Fibroblast of lung (primary cell): ENCODE results near the gene MSI2. TPM values are rescaled to one million over a fixed set of nuclear protein-coding genes. Genes with fewer than 3 reads are reported as not detected.

Experiments
- DNase-seq, 2 donors: peaks; one replicate each; pipeline versions ENCODE4 v3.0.0 to v3.0.0-alpha.2; 2010; ENCODE audit warnings: low read depth in 2 of 2
- H2AFZ ChIP-seq: 2 replicates; pipeline ENCODE4 v1.5.1; 2012; ENCODE audit warnings: low read length, control low read depth, inconsistent platforms
- H3K27ac ChIP-seq: 2 replicates; pipeline ENCODE4 v1.5.1; 2011; ENCODE audit warnings: low read length, control low read depth; ENCODE audit not compliant: insufficient read depth
- H3K27me3 ChIP-seq: 2 replicates; pipeline ENCODE4 v1.5.1; 2011; ENCODE audit warnings: mild to moderate bottlenecking, low read length; ENCODE audit not compliant: control insufficient read depth, insufficient read depth
- H3K36me3 ChIP-seq: 2 replicates; pipeline ENCODE4 v1.5.1; 2011; ENCODE audit warnings: low read length; ENCODE audit not compliant: control insufficient read depth, insufficient read depth
- H3K4me1 ChIP-seq: 2 replicates; pipeline ENCODE4 v1.5.1; 2011; ENCODE audit warnings: low read length; ENCODE audit not compliant: control insufficient read depth, insufficient read depth; ENCODE audit errors: extremely low read depth
- H3K4me2 ChIP-seq: 2 replicates; pipeline ENCODE4 v1.5.1; 2011; ENCODE audit warnings: low read length, control low read depth; ENCODE audit not compliant: insufficient read depth; ENCODE audit errors: extremely low read depth
- H3K4me3 ChIP-seq, 4 experiments: fragments of 200-600 bp in 1 of 4; sonication (generic) in 1 of 4; replicated peaks in 1 of 4; 2 replicates each; pipeline ENCODE4 v1.5.1; 2011 to 2016; ENCODE audit warnings: low read length in 4 of 4, low read depth in 3 of 4, mild to moderate bottlenecking in 3 of 4, control low read depth in 2 of 4, inconsistent platforms in 1 of 4, mixed read lengths in 1 of 4; ENCODE audit not compliant: insufficient read depth in 1 of 4; ENCODE audit errors: control extremely low read depth in 1 of 4
- H3K79me2 ChIP-seq: 2 replicates; pipeline ENCODE4 v1.5.1; 2012; ENCODE audit warnings: mild to moderate bottlenecking, low read length, inconsistent platforms; ENCODE audit not compliant: control insufficient read depth, insufficient read depth
- H3K9ac ChIP-seq: 2 replicates; pipeline ENCODE4 v1.5.1; 2011; ENCODE audit warnings: mild to moderate bottlenecking, low read length, control low read depth; ENCODE audit not compliant: insufficient read depth
- H3K9me3 ChIP-seq: 2 replicates; pipeline ENCODE4 v1.5.1; 2012; ENCODE audit warnings: low read depth, low read length; ENCODE audit not compliant: control insufficient read depth, insufficient read depth
- H4K20me1 ChIP-seq: 2 replicates; pipeline ENCODE4 v1.5.1; 2011; ENCODE audit warnings: low read length; ENCODE audit not compliant: control insufficient read depth, insufficient read depth; ENCODE audit errors: extremely low read depth
- CTCF ChIP-seq, 2 donors: IDR thresholded peaks in 1 of 2; conservative IDR thresholded peaks in 1 of 2; 1 replicate in 1 of 2; 2 replicates in 1 of 2; pipeline ENCODE4 v1.5.1; 2011 to 2012; ENCODE audit warnings: low read length in 2 of 2, control low read depth in 1 of 2, inconsistent platforms in 1 of 2, low read depth in 1 of 2, mild to moderate bottlenecking in 1 of 2
- EZH2 ChIP-seq: IDR thresholded peaks from 2 replicates; pipeline ENCODE4 v1.5.1; 2012; ENCODE audit warnings: low read length, control low read depth, mild to moderate bottlenecking; ENCODE audit errors: missing control alignments
- polyA plus RNA-seq, 2 donors: library from polyadenylated mRNA; depleted of rRNA in 1 of 2; stranded (reverse) in 1 of 2; unstranded in 1 of 2; fragments of >200 nt; gene quantifications; 2 replicates each; pipeline ENCODE4 v1.2.1, GENCODE V29; 2011 to 2012; ENCODE audit warnings: missing spikeins in 1 of 2
- total RNA-seq: library from RNA; depleted of rRNA; stranded (reverse); fragments of >200 nt; gene quantifications from 2 replicates; pipeline ENCODE4 v1.2.1, GENCODE V29; 2014

MSI2 gene
- total and polyA plus RNA-seq, 2 donors (not counting 1 experiment from before 2014, with no cell fraction given), result 6.8 to 14.2 TPM

- Histone ChIP-seq H3K4me1 (no peaks in the 10 kb centered on the region), H3K9ac (no peak overlapping the region), H3K4me2 (no peak overlapping the region)
Measured at GRCh38 chr17:57555636-57556175, 299.4 kb downstream of the MSI2 start.

GRCh38 chr17:57556320-57556719 lies 300.0 kb downstream of the MSI2 start:
- Histone ChIP-seq H3K79me2 (no peaks in the 10 kb centered on the region), H3K4me3 (no peak overlapping the region), H3K4me1 (no peaks in the 10 kb centered on the region), H3K9ac (no peak overlapping the region), H4K20me1 (no peaks in the 10 kb centered on the region), H3K36me3 (no peaks in the 10 kb centered on the region), H3K27me3 (no peaks in the 10 kb centered on the region), H3K4me2 (no peak overlapping the region), H3K27ac (no peak overlapping the region), H2AFZ (no peak overlapping the region), H3K9me3 (no peaks in the 10 kb centered on the region)
- DNase-seq, result peak in 1 of 2 donors; percentile 19
- TF ChIP-seq CTCF (conservative IDR thresholded peaks at IDR 0.05 in 1 of 2, IDR thresholded peaks at IDR 0.05 in 1 of 2; ENCODE audit: low read depth in 1 of 2, low read length in 2 of 2), result no peak
- no peak for TF ChIP-seq EZH2

More at GRCh38 chr17:57555636-57556175, 299.4 kb downstream of the MSI2 start:
- TF ChIP-seq CTCF (conservative IDR thresholded peaks at IDR 0.05 in 1 of 2, IDR thresholded peaks at IDR 0.05 in 1 of 2; ENCODE audit: low read depth in 1 of 2, low read length in 2 of 2) (no peak), EZH2 (no peak)
- DNase-seq, result no peak
- no peaks in the 10 kb centered on the region for H3K27me3 ChIP-seq
- H2AFZ ChIP-seq, result no peak overlapping the region
- H3K79me2 ChIP-seq, result no peaks in the 10 kb centered on the region
- no peaks in the 10 kb centered on the region for H3K36me3 ChIP-seq
- no peak overlapping the region for H3K27ac ChIP-seq
- H4K20me1 ChIP-seq, result no peaks in the 10 kb centered on the region
- no peak overlapping the region for H3K4me3 ChIP-seq
- H3K9me3 ChIP-seq, result no peaks in the 10 kb centered on the region

DNA sequence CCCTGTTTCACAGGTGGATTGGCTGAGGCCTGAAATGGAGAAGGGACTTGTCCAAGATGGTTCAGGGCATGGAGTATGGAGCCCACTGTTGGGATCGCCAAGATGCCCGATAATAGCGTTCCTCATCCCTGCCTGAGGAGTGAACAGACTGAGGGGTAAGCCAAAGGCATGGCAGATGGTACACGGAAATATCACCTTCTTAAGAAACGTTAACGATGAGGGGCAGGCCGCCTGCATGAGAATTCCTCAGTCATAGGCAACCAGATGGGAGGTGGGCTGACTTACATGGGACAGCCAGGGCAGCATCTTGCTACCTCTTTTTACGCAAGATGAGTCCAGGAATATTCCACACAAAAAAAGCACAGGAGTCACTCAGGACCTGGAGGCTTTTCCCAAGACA lies 300.7 kb downstream of the MSI2 start:
- TF ChIP-seq CTCF (conservative IDR thresholded peaks at IDR 0.05 in 1 of 2, IDR thresholded peaks at IDR 0.05 in 1 of 2; ENCODE audit: low read depth in 1 of 2, low read length in 2 of 2) (no peak), EZH2 (no peak)
- Histone ChIP-seq H3K27ac (no peak overlapping the region), H3K9me3 (no peaks in the 10 kb centered on the region), H3K4me2 (no peak overlapping the region), H3K4me1 (no peaks in the 10 kb centered on the region), H3K79me2 (no peaks in the 10 kb centered on the region), H3K36me3 (no peaks in the 10 kb centered on the region), H3K9ac (no peak overlapping the region), H3K4me3 (no peak overlapping the region), H2AFZ (no peak overlapping the region), H3K27me3 (no peaks in the 10 kb centered on the region), H4K20me1 (no peaks in the 10 kb centered on the region)
- no peak for DNase-seq
